Loucy (cell line): Measurements from ENCODE around the gene FSTL4.

Source experiments
- EZH2phosphoT487 ChIP-seq: fragments of 200-600 bp; IDR thresholded peaks from 2 replicates; pipeline ENCODE4 v1.6.1; 2018; ENCODE audit warnings: antibody characterized with exemption, mild to moderate bottlenecking, moderate library complexity, borderline replicate concordance
- TF ChIP-seq, protein P1 (sequence below): fragments of 200-600 bp; sonication (generic); conservative IDR thresholded peaks from 2 replicates; pipeline ENCODE4 v1.5.1; 2014; ENCODE audit warnings: mild to moderate bottlenecking, antibody characterized with exemption, low read length

- TF ChIP-seq, protein P1, sequence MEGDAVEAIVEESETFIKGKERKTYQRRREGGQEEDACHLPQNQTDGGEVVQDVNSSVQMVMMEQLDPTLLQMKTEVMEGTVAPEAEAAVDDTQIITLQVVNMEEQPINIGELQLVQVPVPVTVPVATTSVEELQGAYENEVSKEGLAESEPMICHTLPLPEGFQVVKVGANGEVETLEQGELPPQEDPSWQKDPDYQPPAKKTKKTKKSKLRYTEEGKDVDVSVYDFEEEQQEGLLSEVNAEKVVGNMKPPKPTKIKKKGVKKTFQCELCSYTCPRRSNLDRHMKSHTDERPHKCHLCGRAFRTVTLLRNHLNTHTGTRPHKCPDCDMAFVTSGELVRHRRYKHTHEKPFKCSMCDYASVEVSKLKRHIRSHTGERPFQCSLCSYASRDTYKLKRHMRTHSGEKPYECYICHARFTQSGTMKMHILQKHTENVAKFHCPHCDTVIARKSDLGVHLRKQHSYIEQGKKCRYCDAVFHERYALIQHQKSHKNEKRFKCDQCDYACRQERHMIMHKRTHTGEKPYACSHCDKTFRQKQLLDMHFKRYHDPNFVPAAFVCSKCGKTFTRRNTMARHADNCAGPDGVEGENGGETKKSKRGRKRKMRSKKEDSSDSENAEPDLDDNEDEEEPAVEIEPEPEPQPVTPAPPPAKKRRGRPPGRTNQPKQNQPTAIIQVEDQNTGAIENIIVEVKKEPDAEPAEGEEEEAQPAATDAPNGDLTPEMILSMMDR: no peak
- TF ChIP-seq EZH2phosphoT487: no peak
Measured at GRCh38 chr5:133483406-133484090, 128.8 kb downstream of the FSTL4 start.
